Glutamatergic neuron (in vitro differentiated cells): ENCODE data around the gene PPM1M. TPM values are rescaled to one million over a fixed set of nuclear protein-coding genes. Genes with fewer than 3 reads are reported as not detected.

Experiments
- DNase-seq: peaks from one replicate; pipeline ENCODE4 v3.0.0; 2022
- H3K27ac Mint-ChIP-seq: one replicate; pipeline ENCODE4 v1.8.0; 2020; ENCODE audit warnings: mild to moderate bottlenecking, mixed read lengths, inconsistent platforms; ENCODE audit not compliant: unreplicated experiment
- H3K27me3 Mint-ChIP-seq: one replicate; pipeline ENCODE4 v1.8.0; 2020; ENCODE audit warnings: mild to moderate bottlenecking, moderate library complexity, mixed read lengths, inconsistent platforms; ENCODE audit not compliant: unreplicated experiment
- H3K36me3 Mint-ChIP-seq: one replicate; pipeline ENCODE4 v1.8.0; 2020; ENCODE audit warnings: mild to moderate bottlenecking, mixed read lengths, inconsistent platforms; ENCODE audit not compliant: unreplicated experiment
- H3K4me1 Mint-ChIP-seq: one replicate; pipeline ENCODE4 v1.8.0; 2020; ENCODE audit warnings: mild to moderate bottlenecking, low read depth, mixed read lengths, inconsistent platforms; ENCODE audit not compliant: unreplicated experiment
- H3K4me3 Mint-ChIP-seq: one replicate; pipeline ENCODE4 v1.8.0; 2020; ENCODE audit warnings: mild to moderate bottlenecking, mixed read lengths, inconsistent platforms; ENCODE audit not compliant: unreplicated experiment
- H3K9me3 Mint-ChIP-seq: one replicate; pipeline ENCODE4 v1.8.0; 2020; ENCODE audit warnings: mild to moderate bottlenecking, moderate library complexity, mixed read lengths, inconsistent platforms; ENCODE audit not compliant: unreplicated experiment
- CTCF ChIP-seq: fragments of 200-600 bp; sonication (generic); IDR thresholded peaks from one replicate; pipeline ENCODE4 v1.5.0; 2021; ENCODE audit not compliant: partially characterized antibody, unreplicated experiment
- total RNA-seq: library from RNA; stranded (reverse); fragmentation: NEBNext Ultra II Directional; extraction: Animal tissue kit (Norgen Biotek cat#: 25700); gene quantifications from one replicate; pipeline ENCODE4 v1.2.1, GENCODE V29; 2021; ENCODE audit not compliant: unreplicated experiment

Gene PPM1M
- total RNA-seq, 1 donor from 2014 or later: 7.8 TPM

GRCh38 chr3:52291508-52292181, 46.1 kb downstream of the PPM1M start:
- no peaks in the 10 kb centered on the region for H3K36me3 Mint-ChIP-seq
- peak; percentile 64 for TF ChIP-seq CTCF
- H3K4me3 Mint-ChIP-seq: no peak overlapping the region
- peak; percentile 78 for DNase-seq
- H3K27ac Mint-ChIP-seq: peak overlapping the region; percentile 46
- H3K27me3 Mint-ChIP-seq: peaks cover 4% of the 10 kb centered on the region
- peaks cover 19% of the 10 kb centered on the region for H3K4me1 Mint-ChIP-seq
- H3K9me3 Mint-ChIP-seq: peaks cover 8% of the 10 kb centered on the region

GRCh38 chr3:52292247-52293065, 46.9 kb downstream of the PPM1M start:
- DNase-seq: no peak
- peaks cover 17% of the 10 kb centered on the region for H3K4me1 Mint-ChIP-seq

GRCh38 chr3:52293491-52294319, 48.1 kb downstream of the PPM1M start:
- no peak for TF ChIP-seq CTCF
- Mint-ChIP-seq H3K4me1 (peaks cover 21% of the 10 kb centered on the region), H3K4me3 (no peak overlapping the region), H3K27ac (no peak overlapping the region), H3K27me3 (peaks cover 8% of the 10 kb centered on the region), H3K36me3 (no peaks in the 10 kb centered on the region), H3K9me3 (peaks cover 3% of the 10 kb centered on the region)
- DNase-seq: no peak

More at GRCh38 chr3:52292247-52293065, 46.9 kb downstream of the PPM1M start:
- no peaks in the 10 kb centered on the region for H3K36me3 Mint-ChIP-seq
- H3K27me3 Mint-ChIP-seq: peaks cover 2% of the 10 kb centered on the region
- peaks cover 9% of the 10 kb centered on the region for H3K9me3 Mint-ChIP-seq
- H3K27ac Mint-ChIP-seq: no peak overlapping the region
- no peak overlapping the region for H3K4me3 Mint-ChIP-seq
- no peak for TF ChIP-seq CTCF

- Mint-ChIP-seq H3K27me3 (peaks cover 9% of the 10 kb centered on the region), H3K9me3 (peaks cover 3% of the 10 kb centered on the region), H3K4me1 (peaks cover 24% of the 10 kb centered on the region), H3K4me3 (no peak overlapping the region), H3K27ac (no peak overlapping the region), H3K36me3 (no peaks in the 10 kb centered on the region)
- DNase-seq: no peak
- TF ChIP-seq CTCF: no peak
Measured at GRCh38 chr3:52294320-52295150, 49.0 kb downstream of the PPM1M start.
